H1 (cell line): ENCODE data around the gene OXNAD1. TPM values are rescaled to one million over a fixed set of nuclear protein-coding genes. Genes with fewer than 3 reads are reported as not detected.

Source experiments
- BACH1 ChIP-seq: IDR thresholded peaks from 2 replicates; pipeline ENCODE4 v1.6.1; 2012; ENCODE audit warnings: low read length, improper control_type of control experiment
- BCL11A ChIP-seq, 2 experiments: IDR thresholded peaks; one replicate each; pipeline ENCODE4 v1.6.1; 2011; ENCODE audit warnings: low read depth in 2 of 2, low read length in 2 of 2, mild to moderate bottlenecking in 2 of 2
- MAFK ChIP-seq: IDR thresholded peaks from 2 replicates; pipeline ENCODE4 v1.6.1; 2012; ENCODE audit warnings: low read depth, mild to moderate bottlenecking, improper control_type of control experiment, low read length
- POLR2A ChIP-seq, 2 experiments: IDR thresholded peaks; 1 replicate in 1 of 2; 2 replicates in 1 of 2; pipeline ENCODE4 v1.6.1; 2011; ENCODE audit warnings: low read depth in 2 of 2, low read length in 2 of 2, mild to moderate bottlenecking in 2 of 2; ENCODE audit errors: control extremely low read depth in 1 of 2
- POLR2AphosphoS5 ChIP-seq: IDR thresholded peaks from 2 replicates; pipeline ENCODE4 v1.6.1; 2011; ENCODE audit warnings: low read depth, low read length
- SRF ChIP-seq: IDR thresholded peaks from 2 replicates; pipeline ENCODE4 v1.6.1; 2011; ENCODE audit warnings: mild to moderate bottlenecking, low read depth, low read length, moderate library complexity
- polyA plus RNA-seq, 7 experiments: library from polyadenylated mRNA; depleted of rRNA in 3 of 7; stranded (reverse) in 5 of 7; unstranded in 2 of 7; fragments of >200 nt in 5 of 7; fragments of 200-250 nt in 2 of 7; gene quantifications; 1 replicate in 5 of 7; 2 replicates in 1 of 7; 4 replicates in 1 of 7; pipeline versions ENCODE4 v1.2.1 to v1.2.3, GENCODE V29; 2011 to 2013; ENCODE audit warnings: missing spikeins in 2 of 7, mixed read lengths in 2 of 7
- total RNA-seq: library from RNA; stranded (reverse); fragmentation: NEBNext Ultra II Directional; extraction: Animal tissue kit (Norgen Biotek cat#: 25700); gene quantifications from 2 replicates; pipeline ENCODE4 v1.2.1, GENCODE V29; 2021

OXNAD1 gene
- total and polyA plus RNA-seq, 2 of the 8 experiments (the other 6 are each of a cell fraction or from before 2014, with no cell fraction given): 14.9 to 24.8 TPM

- TF ChIP-seq BACH1: no peak
- TF ChIP-seq POLR2AphosphoS5: no peak
- no peak for TF ChIP-seq BCL11A (IDR thresholded peaks at IDR 0.05; ENCODE audit: low read depth in 2 of 2, low read length in 2 of 2)
- no peak for TF ChIP-seq SRF
- TF ChIP-seq POLR2A (IDR thresholded peaks at IDR 0.05; ENCODE audit: control extremely low read depth in 1 of 2, low read depth in 2 of 2, low read length in 2 of 2): no peak
- no peak for TF ChIP-seq MAFK
These were observed 25.8 kb downstream of the OXNAD1 start (continued) for GRCh38 chr3:16290827-16291196.
